ENCODE results near the gene CLRN2.

The CLRN2 gene

GRCh38 chr4:17514865-17515264 is at the start of gene CLRN2:
CLRN2 (plus strand) TSS chr4:17515165; CDS start chr4:17515267, 102 bp downstream.
- DNase-seq (ENCODE audit: low read depth in 2 of 2), result no peak

GRCh38 chr4:17468619-17469221 is 46.2 kb upstream of the CLRN2 start:
- no peak for DNase-seq (ENCODE audit: low read depth in 2 of 2)

- DNase-seq (ENCODE audit: low read depth in 2 of 2), result no peak
These were observed 44.9 kb upstream of the CLRN2 start for GRCh38 chr4:17469931-17470674.

GRCh38 chr4:17475481-17475880 is 39.5 kb upstream of the CLRN2 start:
- DNase-seq (ENCODE audit: low read depth in 2 of 2), result no peak

- no peak for DNase-seq (ENCODE audit: low read depth in 2 of 2)
These were observed 38.1 kb upstream of the CLRN2 start for GRCh38 chr4:17476853-17477252.

- no peak for DNase-seq (ENCODE audit: low read depth in 2 of 2)
These were observed 37.0 kb upstream of the CLRN2 start for GRCh38 chr4:17477774-17478472.

GRCh38 chr4:17480210-17480927 is 34.6 kb upstream of the CLRN2 start:
- no peak for DNase-seq (ENCODE audit: low read depth in 2 of 2)

GRCh38 chr4:17480955-17481354 is 34.0 kb upstream of the CLRN2 start:
- no peak for DNase-seq (ENCODE audit: low read depth in 2 of 2)

GRCh38 chr4:17482716-17483115 is 32.2 kb upstream of the CLRN2 start:
- no peak for DNase-seq (ENCODE audit: low read depth in 2 of 2)

GRCh38 chr4:17489123-17489522 is 25.8 kb upstream of the CLRN2 start:
- no peak for DNase-seq (ENCODE audit: low read depth in 2 of 2)

GRCh38 chr4:17489721-17490120 is 25.2 kb upstream of the CLRN2 start:
- no peak for DNase-seq (ENCODE audit: low read depth in 2 of 2)

- DNase-seq (ENCODE audit: low read depth in 2 of 2), result no peak
These were observed 24.3 kb upstream of the CLRN2 start for GRCh38 chr4:17490575-17491059.

GRCh38 chr4:17491196-17491595 is 23.8 kb upstream of the CLRN2 start:
- no peak for DNase-seq (ENCODE audit: low read depth in 2 of 2)

GRCh38 chr4:17492058-17492741 is 22.8 kb upstream of the CLRN2 start:
- no peak for DNase-seq (ENCODE audit: low read depth in 2 of 2)

- no peak for DNase-seq (ENCODE audit: low read depth in 2 of 2)
These were observed 22.1 kb upstream of the CLRN2 start for GRCh38 chr4:17492876-17493275.

GRCh38 chr4:17493619-17494018 is 21.3 kb upstream of the CLRN2 start:
- DNase-seq (ENCODE audit: low read depth in 2 of 2), result no peak

GRCh38 chr4:17494258-17495190 is 20.4 kb upstream of the CLRN2 start:
- DNase-seq (ENCODE audit: low read depth in 2 of 2), result peak in 1 of 2 donors; percentile 1

- no peak for DNase-seq (ENCODE audit: low read depth in 2 of 2)
These were observed 17.0 kb upstream of the CLRN2 start for GRCh38 chr4:17497890-17498523.

- no peak for DNase-seq (ENCODE audit: low read depth in 2 of 2)
These were observed 14.4 kb upstream of the CLRN2 start for GRCh38 chr4:17500574-17500973.

- DNase-seq (ENCODE audit: low read depth in 2 of 2), result no peak
These were observed 12.2 kb upstream of the CLRN2 start for GRCh38 chr4:17502756-17503155.

All from stimulated activated CD8-positive, alpha-beta memory T cell treated with anti-CD3 and anti-CD28 coated beads, Interleukin-15, amount 100 ng/mL, for 48 hours (primary cell).